K562 (cell line): ENCODE results near the gene PLXNB1. TPM values are rescaled to one million over a fixed set of nuclear protein-coding genes. Genes with fewer than 3 reads are reported as not detected.

ENCODE experiments used
- ADNP ChIP-seq: fragments of 200-800 bp; sonication (Bioruptor generic); IDR thresholded peaks from 2 replicates; pipeline ENCODE4 v1.6.1; 2016; ENCODE audit warnings: missing genetic modification characterization, missing compliant biosample characterization
- ASH1L ChIP-seq: fragments of 450-650 bp; IDR thresholded peaks from 2 replicates; pipeline ENCODE4 v1.6.1; 2018; ENCODE audit warnings: borderline replicate concordance, mild to moderate bottlenecking, low read depth; ENCODE audit not compliant: partially characterized antibody
- CEBPB ChIP-seq: fragments of 450-650 bp; IDR thresholded peaks from 2 replicates; pipeline ENCODE4 v1.6.1; 2016; ENCODE audit warnings: missing genetic modification characterization, missing compliant biosample characterization
- CUX1 ChIP-seq: fragments of 200-800 bp; sonication (Bioruptor generic); IDR thresholded peaks from 2 replicates; pipeline ENCODE4 v1.6.1; 2016; ENCODE audit warnings: missing genetic modification characterization, missing compliant biosample characterization
- ETV1 ChIP-seq: fragments of 450-650 bp; conservative IDR thresholded peaks from 2 replicates; pipeline ENCODE4 v1.6.1; 2016; ENCODE audit warnings: missing genetic modification characterization, control low read depth, low read depth, missing compliant biosample characterization
- HDAC1 ChIP-seq, 2 experiments: fragments of 450-650 bp; IDR thresholded peaks; 2 replicates each; pipeline ENCODE4 v1.6.1; 2016 to 2017; ENCODE audit warnings: inconsistent platforms in 1 of 2, mild to moderate bottlenecking in 1 of 2, moderate library complexity in 1 of 2
- HSF4 ChIP-seq: fragments of 250-450 bp; sonication (Bioruptor Pico); IDR thresholded peaks from 2 replicates; pipeline ENCODE4 v2.1.2; 2022; ENCODE audit warnings: mild to moderate bottlenecking, moderate library complexity, borderline replicate concordance
- NR2C2 ChIP-seq, 2 experiments: fragments of 200-800 bp in 1 of 2; sonication (Bioruptor generic) in 1 of 2; sonication (generic) in 1 of 2; formaldehyde crosslinking in 1 of 2; IDR thresholded peaks; 2 replicates each; pipeline versions ENCODE4 v1.6.1 to v1.8.0; 2016 to 2022; ENCODE audit warnings: mild to moderate bottlenecking in 1 of 2, missing compliant biosample characterization in 1 of 2, missing genetic modification characterization in 1 of 2, missing genetic modification reagents in 1 of 2
- PTRF ChIP-seq: fragments of 450-650 bp; IDR thresholded peaks from 2 replicates; pipeline ENCODE4 v1.6.1; 2016; ENCODE audit warnings: mild to moderate bottlenecking, missing genetic modification characterization, missing compliant biosample characterization
- RBFOX2 ChIP-seq: fragments of 200-400 bp; formaldehyde crosslinking; IDR thresholded peaks from 2 replicates; pipeline ENCODE4 v1.6.1; 2017; ENCODE audit warnings: low read depth, mild to moderate bottlenecking, low read length, moderate library complexity
- SP1 ChIP-seq: sonication (generic); formaldehyde crosslinking; IDR thresholded peaks from 2 replicates; pipeline ENCODE4 v1.8.1; 2022; ENCODE audit warnings: mild to moderate bottlenecking, missing genetic modification reagents
- SUPT5H ChIP-seq: fragments of 450-650 bp; IDR thresholded peaks from 2 replicates; pipeline ENCODE4 v1.6.1; 2016
- TEAD4 ChIP-seq, 2 experiments: sonication (generic) in 1 of 2; formaldehyde crosslinking in 1 of 2; IDR thresholded peaks; 2 replicates each; pipeline versions ENCODE4 v1.6.1 to v1.8.0; 2012 to 2022; ENCODE audit warnings: borderline replicate concordance in 1 of 2, inconsistent platforms in 1 of 2, low read length in 1 of 2, mild to moderate bottlenecking in 1 of 2, missing genetic modification reagents in 1 of 2
- THRAP3 ChIP-seq: fragments of 450-650 bp; IDR thresholded peaks from 2 replicates; pipeline ENCODE4 v1.6.1; 2016; ENCODE audit warnings: mild to moderate bottlenecking, inconsistent platforms, borderline replicate concordance
- TRIM25 ChIP-seq: fragments of 450-650 bp; IDR thresholded peaks from 2 replicates; pipeline ENCODE4 v1.7.0; 2016; ENCODE audit warnings: borderline replicate concordance
- polyA plus RNA-seq, 8 experiments: library from polyadenylated mRNA; depleted of rRNA in 4 of 8; stranded (reverse) in 5 of 8; unstranded in 3 of 8; fragments of >200 nt; fragmentation: Nextera tagmentation in 2 of 8; fragmentation: Illumina TruSeq in 1 of 8; extraction: Ambion mirVana in 2 of 8; extraction: Trizol in 1 of 8; gene quantifications; 2 replicates each; pipeline versions ENCODE4 v1.2.1 to v1.2.3, GENCODE V29; 2011 to 2014; ENCODE audit warnings: inconsistent platforms in 1 of 8, missing spikeins in 1 of 8
- total RNA-seq, 7 experiments: library from RNA; depleted of rRNA in 6 of 7; stranded (reverse); fragments of >200 nt in 6 of 7; fragmentation: Illumina TruSeq in 2 of 7; extraction: Trizol in 2 of 7; gene quantifications; 2 replicates each; pipeline versions ENCODE4 v1.2.1 to v1.2.3, GENCODE V29; 2011 to 2021; ENCODE audit warnings: low replicate concordance in 1 of 7
- TF ChIP-seq, protein P1 (sequence below): fragments of 450-650 bp; formaldehyde crosslinking; IDR thresholded peaks from 2 replicates; pipeline ENCODE4 v1.4.0; 2020; ENCODE audit warnings: mild to moderate bottlenecking, moderate library complexity

PLXNB1 gene
- total and polyA plus RNA-seq, 9 of the 15 experiments (the other 6 are each of a cell fraction or from before 2014, with no cell fraction given): 0.17 to 17.4 (median 6.0) TPM

DNA sequence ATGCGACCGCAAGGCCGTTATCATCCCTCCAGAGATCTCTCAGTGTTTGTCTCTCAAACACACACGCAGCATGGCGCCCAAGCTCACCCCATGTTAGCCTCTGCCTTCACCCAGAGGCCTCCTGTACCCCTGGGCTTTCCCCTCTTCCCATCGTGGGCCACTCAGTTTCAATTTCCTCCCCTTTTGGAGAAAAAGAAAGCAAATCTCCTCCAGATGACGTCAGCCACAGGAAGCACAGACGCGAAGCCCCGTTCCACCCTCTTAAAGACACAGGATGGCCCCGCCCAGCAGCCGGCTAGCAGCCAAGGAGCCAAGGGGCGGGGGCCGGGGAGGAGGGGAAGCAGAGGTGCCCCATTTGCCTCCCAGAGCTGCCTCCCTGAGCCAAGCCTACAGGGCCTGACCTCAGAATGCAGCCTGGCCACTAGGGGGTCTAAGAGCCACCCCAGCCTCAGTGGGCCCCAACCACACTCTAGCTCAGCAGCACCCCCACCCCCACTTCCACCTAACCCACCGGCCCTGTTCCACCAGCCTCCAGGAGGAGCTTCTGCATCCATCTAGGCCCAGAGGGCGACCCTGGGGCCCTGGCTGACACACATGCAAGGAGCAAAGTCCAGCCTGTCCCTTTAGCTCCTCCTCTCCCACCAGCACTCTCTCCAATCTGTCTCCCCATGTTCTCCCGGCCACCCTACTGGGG, 43.2 kb upstream of the PLXNB1 start (continued):
- TF ChIP-seq SP1 (peak; percentile 65), SUPT5H (peak; percentile 81), HDAC1 (IDR thresholded peaks at IDR 0.05) (peak in 1 of 2 experiments; percentile 70; a peak in 2 of 4 replicates), TRIM25 (no peak), TEAD4 (IDR thresholded peaks at IDR 0.05; ENCODE audit: low read length) (0 out of 2 replicates have a peak, but pooled peaks have one; percentile 22), TEAD4 (CRISPR knock-in tag; IDR thresholded peaks at IDR 0.05; ENCODE audit: borderline replicate concordance) (no peak), ETV1 (peak; percentile 72), ADNP (no peak), RBFOX2 (peak; percentile 80), PTRF (tag) (no peak), HSF4 (CRISPR knock-in tag) (no peak), ASH1L (no peak), CUX1 (CRISPR knock-in tag) (no peak), CEBPB (tag) (no peak), NR2C2 (CRISPR knock-in tag; IDR thresholded peaks at IDR 0.05) (no peak), NR2C2 (tag; IDR thresholded peaks at IDR 0.05) (peak; percentile 42), THRAP3 (no peak)
- TF ChIP-seq, protein P1, sequence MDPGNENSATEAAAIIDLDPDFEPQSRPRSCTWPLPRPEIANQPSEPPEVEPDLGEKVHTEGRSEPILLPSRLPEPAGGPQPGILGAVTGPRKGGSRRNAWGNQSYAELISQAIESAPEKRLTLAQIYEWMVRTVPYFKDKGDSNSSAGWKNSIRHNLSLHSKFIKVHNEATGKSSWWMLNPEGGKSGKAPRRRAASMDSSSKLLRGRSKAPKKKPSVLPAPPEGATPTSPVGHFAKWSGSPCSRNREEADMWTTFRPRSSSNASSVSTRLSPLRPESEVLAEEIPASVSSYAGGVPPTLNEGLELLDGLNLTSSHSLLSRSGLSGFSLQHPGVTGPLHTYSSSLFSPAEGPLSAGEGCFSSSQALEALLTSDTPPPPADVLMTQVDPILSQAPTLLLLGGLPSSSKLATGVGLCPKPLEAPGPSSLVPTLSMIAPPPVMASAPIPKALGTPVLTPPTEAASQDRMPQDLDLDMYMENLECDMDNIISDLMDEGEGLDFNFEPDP (CRISPR knock-in tag): no peak
